ENCODE data around the gene EFNA1.

DNA sequence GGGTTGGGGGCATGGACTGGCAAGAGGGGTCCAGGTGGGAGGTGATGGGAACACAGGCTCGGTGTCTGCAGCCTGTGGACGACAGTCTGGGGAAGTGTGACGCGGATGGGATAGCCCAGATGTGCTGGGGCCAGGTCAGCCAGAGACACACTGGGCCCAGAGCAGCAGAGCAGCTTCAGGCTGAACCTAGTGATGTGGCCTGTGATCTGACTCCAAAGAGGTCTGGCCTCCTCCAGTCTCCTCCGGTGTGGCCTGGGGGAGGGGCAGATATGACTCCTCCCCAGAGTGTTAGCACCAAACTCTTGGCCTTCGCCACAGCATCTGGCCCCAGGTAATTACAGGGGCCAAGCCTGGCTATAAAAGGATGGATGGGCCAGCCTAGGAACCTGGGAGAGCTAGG, 35.5 kb upstream of the EFNA1 start:
- TF ChIP-seq POLR2A (IDR thresholded peaks at IDR 0.05) (no peak), EP300 (IDR thresholded peaks at IDR 0.05) (no peak)
- TF ChIP-seq, protein P1, sequence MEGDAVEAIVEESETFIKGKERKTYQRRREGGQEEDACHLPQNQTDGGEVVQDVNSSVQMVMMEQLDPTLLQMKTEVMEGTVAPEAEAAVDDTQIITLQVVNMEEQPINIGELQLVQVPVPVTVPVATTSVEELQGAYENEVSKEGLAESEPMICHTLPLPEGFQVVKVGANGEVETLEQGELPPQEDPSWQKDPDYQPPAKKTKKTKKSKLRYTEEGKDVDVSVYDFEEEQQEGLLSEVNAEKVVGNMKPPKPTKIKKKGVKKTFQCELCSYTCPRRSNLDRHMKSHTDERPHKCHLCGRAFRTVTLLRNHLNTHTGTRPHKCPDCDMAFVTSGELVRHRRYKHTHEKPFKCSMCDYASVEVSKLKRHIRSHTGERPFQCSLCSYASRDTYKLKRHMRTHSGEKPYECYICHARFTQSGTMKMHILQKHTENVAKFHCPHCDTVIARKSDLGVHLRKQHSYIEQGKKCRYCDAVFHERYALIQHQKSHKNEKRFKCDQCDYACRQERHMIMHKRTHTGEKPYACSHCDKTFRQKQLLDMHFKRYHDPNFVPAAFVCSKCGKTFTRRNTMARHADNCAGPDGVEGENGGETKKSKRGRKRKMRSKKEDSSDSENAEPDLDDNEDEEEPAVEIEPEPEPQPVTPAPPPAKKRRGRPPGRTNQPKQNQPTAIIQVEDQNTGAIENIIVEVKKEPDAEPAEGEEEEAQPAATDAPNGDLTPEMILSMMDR (IDR thresholded peaks at IDR 0.05): no peak
